Suprapubic skin (tissue), 3 donors: Measurements from ENCODE around the gene TGM6.

Experiments
- CTCF ChIP-seq, 2 donors: fragments of 200-600 bp in 1 of 2; fragments of 450-650 bp in 1 of 2; sonication (generic) in 1 of 2; IDR thresholded peaks; one replicate each; pipeline ENCODE4 v1.5.1; 2016 to 2019; ENCODE audit warnings: antibody characterized with exemption in 2 of 2, mild to moderate bottlenecking in 1 of 2, moderate library complexity in 1 of 2
- EP300 ChIP-seq: sonication (generic); formaldehyde crosslinking; IDR thresholded peaks from one replicate; pipeline ENCODE4 v1.6.1; 2017; ENCODE audit warnings: antibody characterized with exemption
- POLR2A ChIP-seq, 2 donors: fragments of 450-650 bp; IDR thresholded peaks; one replicate each; pipeline ENCODE4 v1.6.1; 2017; ENCODE audit warnings: antibody characterized with exemption in 2 of 2, mild to moderate bottlenecking in 2 of 2, moderate library complexity in 2 of 2

DNA sequence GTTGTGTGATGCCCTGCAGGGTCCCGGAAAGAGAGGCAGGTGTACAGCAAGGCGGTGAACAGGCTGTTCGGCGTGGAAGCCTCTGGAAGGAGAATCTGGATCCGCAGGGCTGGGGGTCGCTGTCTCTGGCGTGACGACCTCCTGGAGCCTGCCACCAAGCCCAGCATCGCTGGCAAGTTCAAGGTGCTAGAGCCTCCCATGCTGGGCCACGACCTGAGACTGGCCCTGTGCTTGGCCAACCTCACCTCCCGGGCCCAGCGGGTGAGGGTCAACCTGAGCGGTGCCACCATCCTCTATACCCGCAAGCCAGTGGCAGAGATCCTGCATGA, 36.5 kb downstream of the TGM6 start:
- TF ChIP-seq CTCF (IDR thresholded peaks at IDR 0.05) (no peak), POLR2A (IDR thresholded peaks at IDR 0.05) (no peak), EP300 (no peak)
